Fibroblast of gingiva (primary cell): ENCODE data around the gene SH3D19.
A peak's percentile ranks its signal among the peaks of the same experiment; 100 is the strongest.

Source experiments
- DNase-seq: peaks from one replicate; pipeline ENCODE4 v3.0.0-alpha.2; 2011; ENCODE audit warnings: low read depth

SH3D19 gene

DNA sequence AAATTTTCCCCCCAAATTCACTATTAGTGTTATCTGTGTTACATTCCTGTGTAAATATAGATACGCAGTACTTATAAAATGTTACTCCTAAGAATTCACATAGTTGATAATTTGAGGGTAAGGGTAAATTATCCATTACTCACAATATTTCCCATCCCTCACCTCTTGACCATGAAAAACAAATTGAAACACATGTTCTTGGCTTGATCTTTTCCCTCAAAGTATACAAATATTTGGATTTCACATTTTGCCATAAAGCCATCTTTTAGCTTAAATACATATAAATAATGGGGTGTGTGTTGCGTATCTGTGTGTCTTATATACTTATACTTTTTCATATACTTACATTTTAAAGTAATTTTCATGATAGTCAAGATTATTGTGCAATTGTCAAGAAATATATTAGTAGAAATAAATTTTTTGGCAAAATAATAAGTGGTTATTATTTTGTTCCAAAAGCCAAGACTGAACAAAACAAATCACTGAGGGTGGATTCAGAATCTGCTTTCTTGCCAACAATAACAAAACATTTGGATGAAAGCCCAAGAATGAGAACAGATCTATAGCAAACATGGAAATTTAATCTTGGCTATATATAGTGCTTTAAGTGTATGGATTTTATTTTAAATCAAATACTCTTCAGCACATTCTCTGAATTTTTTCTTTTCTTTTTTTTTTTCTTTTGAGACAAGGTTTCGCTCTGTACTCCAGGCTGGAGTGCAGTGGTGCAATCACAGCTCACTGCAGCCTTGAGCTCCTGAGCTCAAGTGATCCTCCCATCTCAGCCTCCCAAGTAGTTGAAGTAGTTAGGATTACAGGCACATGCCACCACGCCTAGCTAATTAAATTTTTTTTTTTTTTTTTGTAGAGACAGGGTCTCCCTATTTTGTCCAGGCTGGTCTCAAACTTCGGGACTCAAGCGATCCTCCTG, 97.0 kb downstream of the SH3D19 start:
- DNase-seq = peak; percentile 58

DNA sequence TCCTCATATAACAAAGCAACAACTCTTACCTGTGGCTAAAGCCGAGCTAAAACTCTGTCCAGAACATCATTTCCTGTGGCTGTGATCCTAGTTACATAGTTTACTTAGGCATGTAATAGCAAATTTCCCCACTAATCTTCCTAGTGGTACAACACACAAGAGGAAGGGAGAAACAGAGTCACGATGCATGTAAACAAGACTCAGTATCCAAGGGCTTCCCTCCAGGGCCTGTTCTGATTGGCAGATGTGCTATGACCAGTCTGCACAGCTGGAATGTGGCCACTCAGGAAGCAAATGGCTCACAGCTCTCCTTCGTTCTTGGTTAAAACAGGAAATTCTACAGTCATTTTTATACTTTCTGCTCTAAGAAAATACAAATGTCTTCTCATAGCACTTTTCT, 97.7 kb downstream of the SH3D19 start:
- DNase-seq = peak; percentile 93

DNA sequence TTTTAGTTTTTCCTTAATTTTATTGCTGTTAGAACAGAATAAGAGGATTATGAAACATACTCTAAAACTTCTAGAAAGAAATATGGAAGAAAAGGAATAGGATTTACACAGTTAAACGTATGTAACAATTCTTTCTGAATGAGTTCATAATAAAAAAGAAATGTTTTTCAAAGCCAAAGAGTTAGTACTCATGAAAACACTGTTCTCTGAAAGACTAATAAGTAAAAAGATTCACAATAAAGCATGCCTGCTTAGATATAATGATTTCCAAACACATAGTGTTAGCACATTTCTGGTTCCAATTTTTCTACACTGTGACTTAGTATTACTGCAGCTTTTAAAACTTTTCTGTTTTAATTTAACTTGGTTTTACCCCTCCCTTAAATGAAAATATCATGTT, 98.2 kb downstream of the SH3D19 start:
- no peak for DNase-seq

DNA sequence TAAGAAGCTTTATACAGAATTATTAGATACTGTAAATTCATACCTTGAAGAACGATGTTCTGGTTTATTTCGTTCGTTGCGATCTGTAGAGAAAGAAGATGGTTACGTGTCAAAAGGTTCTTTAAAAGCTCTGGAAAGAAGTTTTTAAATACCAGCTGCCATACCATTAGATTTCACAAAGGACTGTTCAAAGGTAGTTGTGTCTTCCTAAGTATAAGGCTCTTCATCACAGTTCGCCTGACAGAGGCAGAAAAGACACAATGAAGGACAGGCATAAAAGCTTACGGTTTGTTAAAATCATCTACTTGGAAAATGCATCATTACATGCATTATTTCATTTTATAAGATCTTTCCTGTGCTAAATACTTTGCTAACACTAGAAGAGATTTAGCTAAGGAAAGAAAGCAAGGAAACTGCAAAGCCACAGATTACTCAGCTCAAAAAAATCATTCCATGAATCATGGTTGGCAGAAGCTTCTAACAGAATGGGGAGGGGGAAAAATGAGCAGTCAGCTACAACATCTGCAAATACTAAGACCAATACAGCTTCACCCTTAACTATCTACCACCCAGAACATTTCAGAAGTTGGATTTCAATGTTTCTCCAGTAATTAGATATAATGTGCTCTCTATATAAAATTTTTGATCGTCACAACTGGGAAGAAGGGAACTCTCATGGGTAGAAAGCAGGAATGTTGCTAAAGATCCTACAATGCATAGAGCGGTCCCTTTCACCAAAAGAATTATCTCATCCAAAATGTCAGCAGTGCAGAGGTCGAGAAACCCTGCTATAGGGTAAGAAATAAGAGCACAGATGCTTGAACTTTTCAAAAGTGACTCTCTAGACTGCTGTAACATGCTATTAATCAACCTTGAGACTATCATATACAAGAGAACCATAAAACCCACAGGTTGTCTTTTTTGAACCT, 99.1 kb downstream of the SH3D19 start:
- peak; percentile 85 for DNase-seq

DNA sequence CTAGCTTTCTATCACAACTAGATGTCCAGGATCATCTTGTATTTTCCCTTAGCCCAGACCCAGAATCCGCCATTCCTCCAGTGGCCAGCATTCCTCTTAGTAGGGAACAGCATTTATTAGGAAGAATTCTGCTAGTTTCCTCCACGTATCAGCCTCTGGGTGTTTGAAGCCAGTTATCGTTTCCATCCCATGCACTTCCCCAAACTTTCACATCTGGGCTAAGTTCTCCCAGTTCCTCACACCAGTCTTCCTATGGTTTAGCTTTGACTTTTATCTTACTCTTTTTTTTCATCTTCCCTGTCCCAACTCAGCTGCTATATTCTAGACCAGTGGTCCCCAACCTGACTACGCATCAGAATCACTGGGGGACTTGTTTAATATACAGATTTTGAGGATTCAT, 101.9 kb downstream of the SH3D19 start:
- no peak for DNase-seq

DNA sequence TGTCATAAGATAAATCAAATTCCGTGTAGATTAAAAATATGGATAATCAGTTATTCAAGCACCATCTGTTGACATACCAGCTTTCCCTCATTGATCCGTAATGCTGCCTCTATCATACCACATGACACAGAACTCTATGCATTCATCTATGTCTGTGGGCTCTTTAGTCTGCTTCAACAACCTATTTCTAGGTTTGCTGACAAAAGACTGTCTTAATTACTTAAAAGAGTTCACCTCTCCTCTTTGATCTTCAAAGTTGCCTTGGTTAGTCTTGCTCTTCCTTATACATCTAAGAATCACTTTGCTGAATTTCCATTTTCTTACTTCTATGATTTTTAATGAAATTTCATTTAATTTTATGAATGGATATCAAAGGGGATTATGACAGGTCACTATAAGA, 105.5 kb downstream of the SH3D19 start:
- DNase-seq = no peak

DNA sequence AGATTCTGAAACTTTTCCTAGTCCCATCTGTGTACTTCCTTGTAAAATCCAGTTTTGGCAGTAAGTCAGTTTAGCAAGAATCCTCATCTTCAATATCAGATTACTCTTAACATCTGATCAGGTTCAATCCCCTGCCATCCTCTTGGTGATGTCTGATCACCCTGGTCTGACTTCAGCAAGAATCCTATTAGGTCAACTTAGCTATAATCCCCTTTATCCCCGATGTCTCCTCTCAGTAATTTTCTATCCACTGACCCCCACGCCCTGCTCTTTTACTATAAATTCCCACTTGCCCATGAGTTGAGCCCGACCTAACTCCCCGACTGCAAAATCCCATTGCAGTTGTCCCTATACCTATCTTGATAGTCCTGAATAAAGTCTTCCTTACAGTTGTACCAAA, 106.3 kb downstream of the SH3D19 start:
- no peak for DNase-seq

DNA sequence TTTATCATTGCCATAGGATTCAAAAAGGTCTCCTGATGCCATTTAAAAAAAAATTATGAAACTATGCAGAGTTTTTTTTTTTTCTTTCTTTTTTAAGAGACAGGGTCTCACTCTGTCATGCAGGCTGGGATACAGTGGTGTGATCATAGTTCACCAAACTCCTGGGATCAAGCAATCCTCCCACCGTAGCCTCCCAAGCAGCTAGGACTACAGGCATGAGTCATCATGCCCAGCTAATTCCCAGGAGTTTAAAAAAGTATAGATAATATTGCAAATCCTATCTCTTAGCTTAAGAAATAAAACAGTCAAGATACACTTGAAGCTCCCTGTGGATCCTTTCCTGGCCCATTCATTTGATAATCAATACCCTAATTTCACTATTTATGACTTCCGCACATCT, 107.1 kb downstream of the SH3D19 start:
- DNase-seq = peak; percentile 29

DNA sequence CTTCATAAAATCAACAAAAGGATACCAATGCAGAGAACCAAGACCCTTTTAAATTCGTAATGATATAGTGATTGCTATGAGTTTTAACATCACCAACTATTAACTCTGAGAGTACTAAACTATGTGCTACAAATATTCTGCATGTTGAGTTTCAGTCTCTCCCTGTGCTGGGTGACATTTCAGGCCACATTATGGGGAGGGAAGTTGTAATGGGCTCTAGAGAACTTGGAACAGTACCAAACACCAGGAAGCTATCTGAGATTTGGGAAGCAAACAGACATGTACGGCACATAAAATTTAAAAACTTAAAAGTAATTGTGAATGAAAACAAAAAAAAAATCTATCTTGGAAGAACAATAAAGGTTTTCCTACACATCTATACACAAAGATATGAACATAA, 108.1 kb downstream of the SH3D19 start:
- DNase-seq = no peak

DNA sequence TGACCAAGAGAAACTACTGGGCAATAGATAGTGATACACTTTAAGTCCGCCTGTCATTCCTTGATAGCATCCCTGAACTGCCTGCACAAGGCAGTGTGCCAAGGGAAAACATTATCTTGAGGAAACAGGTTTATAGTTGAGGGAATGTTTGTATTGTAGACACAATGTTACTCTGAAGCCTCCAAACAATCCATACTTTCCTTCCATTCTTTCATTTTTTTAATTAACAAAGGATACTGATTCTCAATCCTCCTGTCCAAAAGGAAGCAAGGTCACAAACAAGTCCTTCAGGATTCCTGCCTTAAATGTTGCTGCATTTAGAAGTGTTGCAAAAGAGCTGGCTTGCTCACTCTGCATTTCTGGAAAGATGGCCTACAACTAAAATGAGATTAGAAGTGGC, 110.1 kb downstream of the SH3D19 start:
- peak; percentile 24 for DNase-seq

DNA sequence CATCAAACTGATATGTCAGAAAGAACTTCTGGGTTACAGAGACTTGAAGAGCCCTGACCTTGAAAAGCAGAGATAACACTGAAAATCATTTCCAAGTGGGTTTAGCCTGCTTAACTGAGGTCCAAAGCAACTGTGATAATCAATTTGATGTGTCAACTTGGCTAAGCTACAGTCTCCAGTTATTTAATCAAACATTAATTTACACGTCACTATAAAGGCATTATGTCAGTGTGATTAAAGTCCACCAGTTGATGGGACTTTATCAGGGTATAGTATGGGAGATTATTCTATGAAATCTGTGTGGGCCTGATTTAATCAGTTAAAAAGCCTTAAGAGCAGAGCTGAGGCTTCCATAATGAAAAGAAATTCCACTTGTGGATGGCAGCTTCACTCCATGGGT, 117.5 kb downstream of the SH3D19 start:
- DNase-seq = no peak

DNA sequence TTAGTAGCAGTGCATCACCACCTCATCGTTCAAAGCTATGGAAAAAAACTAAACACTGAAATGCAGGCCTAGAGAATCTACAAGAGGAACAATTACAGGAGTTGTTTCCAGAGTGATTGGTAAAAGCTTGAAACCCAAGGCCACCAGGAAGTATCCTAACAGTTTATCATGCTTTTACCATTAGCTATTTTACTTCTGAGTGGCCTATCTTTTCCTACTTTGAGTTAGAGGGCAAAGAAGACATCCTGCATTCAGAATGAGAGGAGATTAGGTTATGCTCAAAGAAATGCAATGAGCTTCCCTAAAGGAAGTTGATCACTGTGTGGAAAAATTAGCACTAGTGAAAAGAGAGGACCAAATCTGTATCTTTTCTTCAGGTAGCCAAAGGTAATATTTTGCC, 118.2 kb downstream of the SH3D19 start:
- no peak for DNase-seq

DNA sequence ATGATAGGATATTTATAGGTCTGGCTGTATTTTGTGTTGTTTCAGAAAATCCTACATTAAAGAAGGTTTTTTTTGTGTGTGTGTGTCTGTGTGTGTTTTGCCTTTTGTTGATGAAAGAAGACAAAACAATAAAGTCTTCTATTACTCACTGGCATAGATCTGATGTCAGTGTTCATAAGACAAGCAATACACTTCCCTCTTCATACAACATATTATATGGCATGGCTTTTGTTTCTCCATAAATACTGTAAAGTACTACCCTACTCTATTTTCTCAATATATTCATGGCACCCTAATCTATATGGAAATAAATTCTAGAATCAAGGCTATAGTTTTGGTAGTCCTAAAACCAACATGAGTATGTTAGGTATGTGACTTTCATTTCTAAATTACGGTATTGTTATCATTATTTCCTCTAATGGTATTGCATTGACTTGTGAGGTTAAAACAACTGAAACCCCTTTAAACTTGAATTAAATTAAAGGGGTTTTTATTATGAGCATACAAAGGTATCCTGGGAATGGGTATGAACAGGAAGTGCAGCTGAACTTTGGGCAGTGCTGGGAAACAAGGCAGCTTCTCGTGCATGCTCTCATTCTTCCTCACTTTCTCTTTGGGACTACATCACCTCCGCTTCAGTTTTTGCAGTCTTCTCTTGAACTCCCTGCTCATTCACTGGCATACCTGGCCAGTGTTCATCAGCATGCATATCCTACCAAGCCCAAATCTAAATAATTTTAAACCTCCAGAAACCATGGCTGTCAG, 119.0 kb downstream of the SH3D19 start:
- DNase-seq = no peak

DNA sequence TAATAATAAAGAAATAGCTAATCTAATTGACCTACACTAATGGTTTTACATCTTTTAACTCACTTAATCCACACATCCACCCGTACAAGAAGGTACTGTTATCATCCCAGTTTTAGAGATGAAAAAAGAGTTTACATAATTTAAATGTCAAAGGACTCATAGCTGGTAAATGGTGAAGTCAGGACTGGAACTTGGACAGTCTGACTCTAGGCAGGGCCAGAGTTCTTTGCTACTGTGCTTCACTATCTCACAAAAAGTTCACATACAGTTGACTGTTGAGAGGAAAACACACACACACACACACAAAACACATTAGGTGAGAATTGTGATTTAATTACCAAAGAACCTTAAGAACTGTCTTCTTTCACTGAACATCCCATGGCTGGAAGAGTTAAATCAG, 119.7 kb downstream of the SH3D19 start:
- no peak for DNase-seq

DNA sequence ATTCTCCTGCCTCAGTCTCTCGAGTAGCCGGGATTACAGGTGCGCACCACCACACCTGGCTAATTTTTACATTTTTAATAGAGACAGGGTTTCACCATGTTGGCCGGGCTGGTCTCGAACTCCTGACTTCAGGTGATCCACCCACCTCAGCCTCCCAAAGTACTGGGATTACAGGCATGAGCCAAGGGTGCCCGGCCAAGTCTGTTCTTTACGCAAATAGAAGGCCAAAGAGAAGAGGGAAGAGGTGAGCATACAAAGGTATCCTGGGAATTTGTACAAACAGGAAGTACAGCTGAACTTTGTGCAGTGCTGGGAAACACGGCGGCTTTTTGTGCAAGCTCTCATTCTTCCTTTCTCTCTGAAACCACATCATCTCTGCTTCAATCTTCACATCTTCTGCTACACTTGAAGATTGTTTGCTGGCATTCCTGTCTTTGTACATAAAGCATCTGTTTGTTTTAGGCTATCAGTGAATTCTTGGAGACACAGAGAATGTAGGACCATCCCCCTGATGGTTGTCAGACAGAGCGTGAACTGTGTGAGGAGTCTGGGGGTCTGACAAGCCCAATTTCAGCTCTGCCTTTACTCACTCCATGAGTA, 120.4 kb downstream of the SH3D19 start:
- DNase-seq = no peak

DNA sequence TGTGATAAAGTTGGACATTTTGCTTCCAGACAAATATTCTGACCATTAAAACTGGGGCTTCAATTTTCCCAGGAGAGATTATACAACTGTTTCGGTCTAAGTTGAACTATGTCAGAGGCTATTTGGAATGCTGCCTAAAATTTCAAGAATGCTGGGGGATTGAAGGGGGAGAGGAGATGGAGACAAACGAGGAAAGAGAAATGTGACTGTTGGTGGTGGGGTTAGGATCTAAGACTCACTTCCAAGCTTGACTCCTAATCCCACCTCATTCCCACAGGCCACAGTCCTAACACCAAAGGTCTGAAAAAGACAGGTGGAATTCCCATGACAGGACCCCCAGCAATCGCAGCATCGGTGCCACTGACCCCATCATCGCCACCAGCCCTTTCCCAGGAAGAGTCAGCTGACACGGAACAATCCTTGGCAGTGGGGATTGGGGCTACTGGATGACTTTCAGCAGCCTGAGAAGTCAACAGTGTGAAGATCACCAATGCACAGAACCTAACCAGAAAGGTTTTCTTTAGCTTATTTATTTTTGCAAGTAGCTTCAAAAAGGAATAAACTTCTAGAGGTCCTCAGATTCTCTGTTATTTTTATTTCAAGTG, 122.5 kb downstream of the SH3D19 start:
- peak; percentile 29 for DNase-seq

DNA sequence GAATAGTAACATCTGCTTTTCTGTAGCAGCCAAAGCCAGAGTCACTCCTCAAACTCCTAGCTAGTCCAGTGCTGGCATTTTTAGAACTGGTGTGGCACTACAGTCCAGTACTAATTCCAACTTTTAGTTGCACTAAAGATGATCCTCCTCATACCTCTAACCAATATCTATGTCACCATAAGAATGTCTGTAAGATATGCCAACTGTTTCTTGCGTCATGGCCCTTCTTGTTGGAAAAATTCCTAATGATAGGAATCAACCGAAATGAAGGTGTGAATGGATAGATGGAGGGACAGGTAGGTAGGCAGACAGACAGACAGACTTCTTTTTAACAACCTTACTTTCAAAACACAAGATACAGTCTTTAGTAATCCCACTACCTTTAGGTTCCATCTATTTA, 123.0 kb downstream of the SH3D19 start:
- DNase-seq = no peak

DNA sequence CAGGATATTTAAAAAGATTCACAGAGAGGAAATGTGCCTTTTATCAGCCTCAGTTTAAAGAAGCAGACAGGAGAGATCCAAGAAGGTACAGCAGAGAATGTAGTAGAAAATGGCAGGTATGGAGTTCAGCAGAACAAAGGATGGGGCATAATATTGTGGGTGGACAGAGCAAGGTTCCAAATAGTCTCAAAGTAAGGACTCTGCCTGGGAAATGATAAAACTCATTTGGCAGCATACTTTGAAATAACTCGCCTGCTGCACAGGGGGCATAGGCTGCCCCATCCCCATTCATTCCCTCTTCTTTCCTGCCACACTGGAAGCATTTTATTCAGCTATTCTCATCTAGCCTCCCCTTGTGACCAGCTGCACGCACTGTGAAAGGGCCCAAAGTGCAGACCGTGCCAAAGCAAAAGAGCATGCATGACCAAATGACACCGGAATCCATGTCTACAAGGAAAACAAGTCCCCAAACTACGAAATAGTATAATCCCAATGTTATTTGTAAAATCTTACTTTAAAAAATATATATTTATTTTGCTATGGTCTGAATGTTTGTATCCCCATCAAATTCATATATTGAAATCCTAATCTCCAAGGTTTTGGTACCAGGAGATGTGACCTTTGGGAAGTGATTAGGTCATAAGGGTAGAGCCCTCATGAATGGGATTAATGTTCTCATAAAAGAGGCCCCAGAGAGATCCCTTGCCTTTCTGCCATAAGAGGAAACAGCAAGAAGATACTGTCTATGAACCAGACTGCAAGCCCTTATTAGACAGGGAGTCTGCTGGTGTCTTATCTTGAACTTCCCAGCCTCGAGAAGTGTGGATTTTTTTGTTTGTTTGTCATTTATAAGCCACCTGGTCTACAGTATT, 125.8 kb downstream of the SH3D19 start:
- peak; percentile 60 for DNase-seq

DNA sequence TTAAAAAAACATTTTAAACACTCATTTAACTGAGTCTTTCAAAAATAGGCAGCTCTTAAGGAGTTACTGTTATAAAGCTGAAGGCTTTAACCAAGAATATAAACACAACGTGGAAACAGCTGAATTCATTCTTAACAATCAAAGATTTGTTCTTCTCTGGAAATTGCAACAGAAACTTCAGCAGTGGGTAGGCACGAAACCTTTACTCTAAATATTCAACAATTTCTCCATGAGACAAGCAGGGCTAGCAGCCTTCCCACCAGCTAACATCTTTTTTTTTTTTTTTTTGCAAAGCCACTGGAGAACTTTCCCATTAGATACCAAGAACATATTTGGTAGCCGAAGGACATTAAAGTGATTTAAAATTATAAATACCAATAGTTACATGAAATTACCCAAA, 126.7 kb downstream of the SH3D19 start:
- DNase-seq = peak; percentile 85

DNA sequence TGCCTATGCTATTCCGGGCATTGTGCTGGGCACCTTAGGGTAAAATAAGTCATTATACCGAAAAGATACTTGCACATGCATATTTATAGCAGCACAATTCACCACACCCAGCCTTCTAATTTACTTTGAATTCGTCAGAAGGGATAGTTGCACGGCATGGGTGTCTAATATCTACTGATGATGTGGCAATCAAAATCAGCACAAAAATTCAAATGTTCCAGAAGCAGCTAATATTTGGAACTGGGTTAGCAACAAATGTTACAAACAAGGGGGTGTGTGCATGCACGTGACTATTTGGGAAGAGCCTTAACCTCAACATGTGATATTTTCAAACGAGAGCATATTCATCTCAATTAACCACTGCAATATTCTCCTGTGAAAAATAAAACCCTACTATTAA, 128.2 kb downstream of the SH3D19 start:
- peak; percentile 96 for DNase-seq
